NCI-H1930 (cell line): ENCODE data around the gene HDAC4.

Experiments used
- DNase-seq, 2 experiments: peaks; one replicate each; lab custom pipeline; 2025; lab: John Stamatoyannopoulos, UW

The HDAC4 gene

DNA sequence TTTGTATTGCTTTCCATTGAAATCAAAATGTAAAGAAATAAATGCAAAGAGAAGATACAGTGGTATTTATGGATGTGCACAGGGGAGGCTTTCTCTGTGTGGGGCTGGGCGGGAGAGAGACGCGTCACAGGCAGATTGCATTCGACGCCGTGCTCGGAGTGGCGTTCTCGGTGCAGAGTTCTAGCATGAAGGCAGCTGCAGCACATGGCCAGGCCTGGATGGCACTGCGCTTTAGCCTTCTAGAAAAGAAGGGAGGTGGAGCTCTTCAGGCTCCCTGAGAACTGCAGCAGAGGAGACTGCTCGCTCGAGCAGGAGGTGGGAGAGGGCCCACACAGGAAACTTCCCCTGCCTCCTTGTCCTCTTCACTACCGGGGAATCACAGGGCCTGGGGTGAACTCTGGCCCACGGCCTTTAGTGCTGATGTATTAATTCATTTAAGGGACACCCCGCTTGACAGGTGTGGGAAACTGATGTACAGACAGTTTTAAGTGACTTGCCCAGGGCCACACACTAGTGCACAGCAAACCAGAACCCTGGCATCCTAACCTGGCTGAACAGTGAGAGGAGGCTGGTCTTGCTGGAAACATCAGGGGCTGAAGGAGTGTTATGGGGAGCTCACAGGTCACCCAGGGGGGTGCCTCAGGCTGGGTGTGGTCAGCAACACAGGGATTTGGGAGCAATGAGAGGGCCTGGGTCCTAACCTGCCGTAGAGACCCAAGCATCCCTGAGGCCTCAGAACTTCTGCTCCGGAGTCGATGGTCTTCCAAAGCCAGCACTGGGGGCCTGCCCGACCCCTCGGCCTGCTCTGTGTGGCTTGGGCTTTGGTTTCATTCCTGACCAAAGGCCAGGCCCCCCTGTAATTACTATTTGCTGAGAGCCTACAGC, 199.9 kb downstream of the HDAC4 start:
- DNase-seq: no peak

DNA sequence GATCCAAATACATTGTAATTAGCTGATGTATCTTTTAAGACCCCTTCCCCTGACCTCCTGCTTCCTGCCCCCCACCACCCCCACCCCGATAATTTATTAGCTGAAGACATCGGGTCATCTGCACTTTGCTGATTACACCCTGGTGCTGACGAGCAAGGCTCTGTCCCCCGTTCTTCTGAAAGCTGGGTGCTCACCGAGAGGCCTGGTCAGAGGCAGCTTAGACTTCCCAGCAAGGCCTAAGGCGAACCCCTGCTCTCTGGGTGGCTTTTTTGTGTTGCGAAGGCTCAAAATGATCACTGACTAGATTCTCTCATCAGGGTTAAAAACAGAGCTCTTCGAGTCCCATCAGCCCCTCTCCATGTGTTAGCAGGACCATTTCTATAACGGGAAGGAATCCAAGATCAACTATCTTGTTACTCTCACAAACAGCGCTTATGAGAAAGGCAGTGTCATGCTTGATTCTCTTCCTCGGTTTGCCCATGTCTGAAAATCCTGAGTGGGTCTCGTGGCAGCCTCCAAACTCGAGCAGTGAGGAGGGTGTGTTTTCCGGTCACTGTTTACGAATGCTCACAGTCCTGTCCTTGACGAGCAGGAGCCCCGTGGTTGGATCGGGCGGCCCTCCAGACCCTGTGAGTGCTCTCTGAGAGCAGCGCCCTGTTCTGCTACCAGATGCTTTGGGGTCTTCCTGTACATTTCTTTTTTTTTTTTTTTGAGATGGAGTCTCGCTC, 201.6 kb downstream of the HDAC4 start:
- DNase-seq: no peak

DNA sequence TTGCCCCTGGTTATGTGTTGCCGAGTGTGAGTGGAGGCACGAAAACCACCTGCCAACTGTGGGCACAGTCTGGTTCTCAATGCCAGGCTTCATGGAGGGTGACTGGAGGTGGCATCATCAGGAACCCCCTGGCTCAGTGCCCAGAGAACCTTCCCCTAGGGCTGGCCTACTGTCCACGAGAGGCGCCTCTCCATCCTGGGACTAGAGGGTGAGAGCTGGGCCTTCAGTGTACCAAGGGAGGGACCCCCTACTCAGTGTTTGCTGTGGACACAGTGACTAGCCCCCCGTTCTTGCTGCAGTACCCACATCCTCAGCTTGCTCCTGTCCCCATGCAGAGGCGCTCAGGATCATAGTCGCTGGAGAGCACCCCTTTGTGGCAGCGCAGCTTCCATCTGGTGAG, 202.6 kb downstream of the HDAC4 start:
- no peak for DNase-seq

DNA sequence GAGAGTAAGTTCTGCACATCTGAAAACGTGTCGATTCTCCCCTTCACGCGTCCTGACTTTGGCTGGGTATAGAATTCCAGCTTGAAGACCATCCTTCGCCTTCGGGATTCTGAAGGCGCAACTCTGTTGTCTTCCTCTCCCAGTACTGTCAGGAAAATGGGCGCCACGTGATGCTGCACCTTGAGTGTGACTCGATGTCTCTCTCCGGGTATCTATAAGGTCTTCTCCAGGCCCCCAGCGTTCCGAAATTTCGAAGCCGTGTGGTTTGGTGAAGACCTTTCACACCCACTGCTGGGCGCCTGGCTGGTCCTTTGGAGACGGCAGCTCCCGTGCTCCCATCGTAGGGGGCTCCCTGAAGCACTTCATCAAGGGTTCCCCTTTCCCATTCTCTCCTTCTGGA, 203.7 kb downstream of the HDAC4 start:
- DNase-seq: no peak

DNA sequence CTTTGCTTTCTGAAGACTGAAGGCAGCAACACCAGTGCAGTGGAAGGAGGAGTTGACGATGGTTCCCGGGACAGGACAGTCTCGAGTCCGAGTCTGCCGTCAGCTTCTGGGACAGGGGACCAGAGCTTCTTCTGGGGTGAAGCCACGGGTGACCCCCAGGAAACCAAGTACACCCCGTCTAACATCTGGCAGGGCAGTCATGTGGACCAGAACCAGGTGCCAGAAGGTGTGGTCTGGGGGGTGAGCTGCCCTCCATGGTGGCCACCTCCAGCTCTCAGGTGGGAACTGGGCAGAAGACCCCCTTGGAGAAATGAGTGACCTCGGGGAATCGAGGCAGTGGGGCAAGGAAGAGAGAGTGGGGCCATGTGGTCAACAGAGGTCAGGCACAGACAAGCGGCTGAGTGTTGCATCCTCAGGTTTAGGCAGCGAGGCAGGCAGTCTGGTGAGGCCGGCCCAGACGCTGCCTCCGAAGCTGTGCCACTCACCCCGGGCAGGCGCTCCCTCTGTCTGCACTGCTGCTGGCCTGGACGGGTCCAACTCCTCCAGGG, 204.3 kb downstream of the HDAC4 start:
- no peak for DNase-seq

DNA sequence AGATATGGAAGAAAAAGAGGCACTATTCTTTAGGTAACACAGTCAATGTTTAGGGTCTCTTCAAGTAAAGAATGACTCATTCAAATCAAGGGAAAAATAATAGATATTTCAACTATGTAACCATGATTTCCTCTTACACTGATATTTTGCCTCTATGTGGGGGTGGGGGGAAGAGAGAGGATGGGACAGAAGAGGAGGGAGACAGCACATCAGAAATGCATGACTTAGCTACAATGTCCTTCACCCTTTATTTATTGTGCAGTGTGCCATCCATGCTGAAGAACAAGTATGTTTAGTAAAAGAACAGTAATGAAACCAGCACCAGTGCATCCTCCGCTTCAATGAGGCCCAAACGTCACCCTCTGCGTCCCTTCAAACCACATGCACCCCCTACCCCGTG, 204.8 kb downstream of the HDAC4 start:
- no peak for DNase-seq

DNA sequence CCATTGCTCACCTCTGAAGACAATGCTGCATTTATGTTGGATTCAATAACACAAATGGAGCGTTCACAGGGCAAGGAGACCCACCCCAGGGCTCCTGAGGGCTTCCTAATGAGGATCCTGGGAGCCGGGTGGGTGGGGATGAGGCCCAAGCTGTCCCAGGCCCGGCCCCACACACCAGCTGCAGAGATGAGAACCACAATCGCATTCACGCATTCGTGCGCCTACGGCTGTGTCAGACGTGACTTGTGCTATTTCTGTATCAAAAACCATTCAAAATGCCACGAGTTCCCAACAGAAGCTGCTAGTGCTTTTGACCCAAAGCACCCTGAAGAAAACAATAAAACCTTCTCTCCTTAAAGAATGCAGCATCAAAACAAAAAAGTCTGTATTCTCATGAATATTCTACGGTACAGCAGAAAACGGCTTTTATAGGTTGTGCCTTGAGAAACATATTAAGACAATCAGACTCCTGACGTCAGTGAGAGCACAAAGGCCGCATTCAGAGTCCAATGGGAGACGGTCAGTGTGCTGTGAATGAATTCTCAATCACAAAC, 205.4 kb downstream of the HDAC4 start:
- DNase-seq: no peak

DNA sequence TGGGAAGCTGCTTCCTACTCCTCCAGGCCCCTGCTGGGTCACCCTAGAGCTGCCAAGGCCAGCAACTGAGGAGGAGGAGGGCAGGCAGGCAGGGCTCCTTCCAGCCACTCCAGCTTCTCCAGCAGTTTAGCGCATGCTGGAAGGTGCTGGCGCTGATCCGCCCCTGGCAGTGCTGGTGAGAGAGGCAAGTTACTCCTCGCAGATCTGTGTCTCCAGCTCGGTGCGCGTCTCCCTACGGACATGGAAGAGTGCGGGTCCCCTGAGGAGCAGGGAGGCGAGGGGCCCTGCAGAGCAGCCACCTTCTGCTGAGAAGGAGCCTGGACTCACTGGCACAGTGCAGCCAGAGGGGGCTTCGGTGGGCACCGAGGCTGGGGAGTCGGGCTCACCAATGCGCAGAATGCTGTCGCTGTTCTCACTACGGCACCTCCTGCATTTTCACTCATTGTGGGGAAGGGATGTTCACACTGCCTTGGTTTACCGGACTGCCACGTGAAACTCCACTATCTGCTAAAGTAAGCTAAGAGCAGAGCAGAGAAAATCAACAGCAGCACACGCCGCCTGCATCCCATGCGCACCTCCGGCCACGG, 206.0 kb downstream of the HDAC4 start:
- no peak for DNase-seq

DNA sequence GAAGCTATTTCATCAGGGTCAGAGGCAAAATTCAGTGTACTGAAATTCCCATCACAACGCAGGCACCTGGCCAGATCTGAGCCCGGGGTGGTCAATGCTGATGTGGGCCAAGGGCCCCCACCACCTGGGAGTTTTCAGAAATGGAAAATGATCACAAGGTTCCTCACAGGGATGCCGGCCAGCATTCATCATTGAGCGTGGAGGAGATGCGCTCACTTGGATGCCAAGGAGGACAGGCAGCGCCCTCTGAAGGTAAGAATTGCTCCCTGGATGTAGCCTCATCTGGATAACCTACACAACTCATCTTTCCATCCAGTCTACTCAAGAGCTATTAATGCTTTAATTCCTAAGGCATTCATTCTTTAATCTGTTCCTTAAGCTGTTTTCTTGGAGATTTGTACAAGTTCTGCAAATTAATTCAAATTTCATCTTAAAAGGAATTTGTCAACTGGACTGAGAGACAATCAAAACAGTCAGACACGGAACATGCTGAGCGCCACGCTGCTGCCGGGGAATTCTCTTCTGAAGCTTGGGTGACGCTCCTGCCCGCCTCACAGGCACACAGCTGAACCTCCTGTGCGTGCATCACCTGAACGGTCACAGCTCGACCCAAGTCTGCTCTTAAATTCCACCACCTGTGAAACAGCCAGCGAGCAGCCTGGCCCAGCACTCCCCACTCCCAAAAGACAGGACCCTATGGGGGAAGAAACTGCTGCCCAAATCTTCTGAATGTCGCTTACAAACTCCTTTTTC, 206.7 kb downstream of the HDAC4 start:
- no peak for DNase-seq

DNA sequence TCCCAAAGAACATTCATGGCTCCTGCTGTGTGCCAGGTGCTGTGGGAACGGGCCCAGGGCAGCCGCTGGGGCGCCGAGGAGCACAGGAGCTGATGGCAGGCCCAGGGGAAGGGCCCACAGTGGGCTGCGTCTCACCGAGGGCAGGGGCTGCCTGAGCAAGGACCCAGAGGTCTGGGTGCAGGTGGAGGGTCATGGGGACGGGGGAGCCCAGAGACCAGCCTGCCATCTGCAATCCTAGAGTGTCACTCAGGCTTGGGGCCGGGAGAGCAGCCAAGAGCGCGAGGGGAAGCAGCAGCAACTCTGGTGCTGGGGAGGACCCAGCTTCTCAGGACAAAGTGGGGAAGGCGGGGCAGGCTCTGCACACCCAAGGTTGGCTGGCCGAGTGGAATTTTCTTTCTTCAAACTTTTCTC, 207.4 kb downstream of the HDAC4 start:
- DNase-seq: no peak

DNA sequence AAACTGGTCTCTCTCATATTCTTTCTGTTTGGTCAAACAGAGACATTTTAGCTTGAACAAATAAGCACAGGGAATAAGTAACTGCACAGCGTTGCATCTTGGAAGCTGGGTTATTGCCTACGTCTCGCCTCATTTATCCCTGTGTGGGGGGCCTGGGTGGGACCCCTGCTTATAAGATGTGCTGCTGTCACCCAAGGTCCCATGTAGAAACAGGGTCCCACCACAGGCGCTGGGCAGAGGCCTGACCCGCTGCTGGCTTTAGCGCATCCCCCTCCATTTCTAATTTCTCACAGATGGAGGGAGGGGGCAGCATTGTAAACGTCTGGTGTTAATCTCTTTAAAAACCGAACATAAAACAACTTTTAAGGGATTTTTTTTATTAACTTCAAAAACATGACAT, 207.8 kb downstream of the HDAC4 start:
- no peak for DNase-seq

DNA sequence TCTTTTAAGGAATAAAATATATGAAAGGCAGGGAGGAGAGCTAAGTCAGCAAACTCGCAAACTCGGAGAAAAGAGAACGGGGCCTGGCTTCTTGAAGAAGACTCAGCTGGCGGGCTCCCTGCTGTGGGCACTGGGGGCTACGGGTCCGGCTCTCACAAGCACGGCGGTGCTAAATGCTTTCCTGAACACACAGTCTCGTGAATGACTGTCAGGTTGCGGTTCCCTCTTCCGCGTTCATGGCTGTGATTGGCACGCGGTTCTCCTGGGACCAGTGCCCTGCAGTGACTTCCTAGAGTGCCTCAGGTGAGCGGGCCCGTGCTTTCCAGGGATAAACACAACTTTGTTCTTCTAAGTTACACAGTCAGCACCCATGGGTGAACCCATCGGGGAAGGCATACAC, 208.4 kb downstream of the HDAC4 start:
- no peak for DNase-seq

DNA sequence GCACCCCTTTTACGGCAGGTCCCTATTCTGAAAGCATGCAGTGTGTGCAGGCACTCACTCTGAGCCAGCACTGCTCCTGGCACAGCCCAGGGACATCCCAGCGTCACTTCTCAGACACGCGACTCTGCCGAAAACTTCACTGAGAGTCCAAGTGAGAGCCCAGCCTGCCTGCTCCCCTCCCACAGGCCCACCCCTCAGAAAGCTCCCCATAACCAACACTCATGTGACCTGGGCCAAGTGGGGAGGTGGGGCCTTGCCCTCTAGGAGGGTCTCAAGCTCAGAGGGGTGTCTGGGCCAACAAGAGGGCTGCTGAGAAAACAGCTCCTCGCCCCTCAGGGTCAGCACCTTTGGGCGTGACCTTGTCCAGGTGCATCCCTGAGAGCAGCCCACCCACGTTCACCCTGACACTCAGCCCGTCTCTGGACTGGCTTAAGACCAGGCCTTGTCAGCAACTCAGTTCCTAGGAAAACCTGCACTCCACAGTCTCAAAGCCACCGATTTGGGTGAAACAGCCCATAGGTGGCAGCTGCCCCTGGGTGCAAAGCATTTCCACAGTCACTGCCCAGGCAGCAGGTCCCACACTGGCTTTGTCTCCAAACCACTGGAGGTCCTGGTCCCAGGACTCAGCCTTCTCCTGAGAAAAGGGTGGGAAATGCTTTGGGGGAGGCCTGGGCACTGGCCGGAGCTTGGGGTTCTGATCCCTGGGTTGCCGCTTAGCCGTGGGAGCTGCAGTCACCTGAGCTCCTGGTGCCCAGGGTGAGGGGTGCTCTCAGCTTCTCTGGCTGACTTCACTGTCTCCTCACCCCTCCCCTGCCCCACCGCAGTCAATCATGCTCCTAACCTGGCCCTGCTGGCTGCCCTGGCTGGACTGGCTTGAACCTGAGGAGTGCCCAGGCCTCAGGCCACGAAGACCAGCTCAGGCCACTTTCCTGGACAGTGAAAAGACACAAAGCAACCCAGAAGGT, 209.6 kb downstream of the HDAC4 start:
- DNase-seq: no peak

DNA sequence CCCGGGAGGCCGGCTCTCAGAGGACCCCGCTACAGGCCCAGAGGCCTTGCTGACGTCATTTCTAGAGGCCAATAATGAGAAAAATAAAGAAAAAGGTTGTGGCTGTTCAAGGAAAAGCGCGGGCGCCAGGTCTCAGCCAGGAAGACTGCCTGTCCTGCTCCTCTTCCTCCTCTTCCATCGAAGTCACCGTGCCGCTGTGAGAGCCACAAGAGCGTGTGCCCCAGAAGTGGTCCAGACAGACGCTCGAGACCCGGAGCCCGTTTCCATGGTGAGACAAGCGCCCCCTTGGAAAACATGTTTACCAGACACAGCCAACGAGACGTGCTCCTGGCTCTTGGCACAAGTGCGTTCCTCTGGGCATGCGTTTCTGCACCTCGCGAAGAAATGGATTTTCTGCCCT, 210.5 kb downstream of the HDAC4 start:
- DNase-seq: no peak

DNA sequence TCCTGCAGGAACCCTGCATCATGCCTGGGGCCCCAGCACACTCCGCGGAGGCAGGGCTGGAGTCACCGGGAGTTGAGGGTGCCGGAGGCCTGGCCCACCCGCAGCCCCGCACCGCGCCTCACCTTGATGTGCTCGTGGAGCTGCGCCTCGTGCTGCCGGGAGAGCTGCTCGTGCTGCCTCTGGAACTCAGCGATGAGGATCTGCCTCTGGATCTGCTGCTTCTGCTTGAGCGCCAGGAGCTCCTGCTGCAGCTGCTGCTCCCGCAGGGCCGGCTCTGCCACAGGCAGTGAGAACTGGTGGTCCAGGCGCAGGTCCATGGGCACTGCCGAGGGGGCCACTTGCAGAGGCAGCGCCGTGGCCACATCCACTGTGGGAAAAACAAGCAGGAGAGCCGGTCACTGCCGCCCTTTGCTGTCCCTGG, 211.1 kb downstream of the HDAC4 start:
- DNase-seq: no peak

DNA sequence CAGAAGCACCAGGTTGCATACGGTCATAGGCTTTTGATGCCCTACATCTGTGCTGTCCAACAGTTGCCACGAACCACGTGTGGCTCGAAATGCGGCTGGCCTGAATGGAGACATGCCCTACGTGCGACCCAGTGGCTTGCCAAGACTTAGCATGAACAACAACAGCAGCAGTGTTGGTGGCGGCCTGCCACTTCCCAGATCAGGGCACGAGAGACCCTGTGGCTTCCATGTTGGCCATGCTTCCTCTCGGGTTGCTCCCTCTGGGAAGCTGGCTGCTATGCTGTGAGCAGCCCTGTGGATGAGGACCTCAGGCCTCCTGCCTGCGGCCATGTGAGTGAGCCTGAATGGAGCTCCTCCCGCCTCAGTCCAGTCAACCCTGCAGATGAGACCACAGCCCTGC, 212.3 kb downstream of the HDAC4 start:
- DNase-seq: no peak

DNA sequence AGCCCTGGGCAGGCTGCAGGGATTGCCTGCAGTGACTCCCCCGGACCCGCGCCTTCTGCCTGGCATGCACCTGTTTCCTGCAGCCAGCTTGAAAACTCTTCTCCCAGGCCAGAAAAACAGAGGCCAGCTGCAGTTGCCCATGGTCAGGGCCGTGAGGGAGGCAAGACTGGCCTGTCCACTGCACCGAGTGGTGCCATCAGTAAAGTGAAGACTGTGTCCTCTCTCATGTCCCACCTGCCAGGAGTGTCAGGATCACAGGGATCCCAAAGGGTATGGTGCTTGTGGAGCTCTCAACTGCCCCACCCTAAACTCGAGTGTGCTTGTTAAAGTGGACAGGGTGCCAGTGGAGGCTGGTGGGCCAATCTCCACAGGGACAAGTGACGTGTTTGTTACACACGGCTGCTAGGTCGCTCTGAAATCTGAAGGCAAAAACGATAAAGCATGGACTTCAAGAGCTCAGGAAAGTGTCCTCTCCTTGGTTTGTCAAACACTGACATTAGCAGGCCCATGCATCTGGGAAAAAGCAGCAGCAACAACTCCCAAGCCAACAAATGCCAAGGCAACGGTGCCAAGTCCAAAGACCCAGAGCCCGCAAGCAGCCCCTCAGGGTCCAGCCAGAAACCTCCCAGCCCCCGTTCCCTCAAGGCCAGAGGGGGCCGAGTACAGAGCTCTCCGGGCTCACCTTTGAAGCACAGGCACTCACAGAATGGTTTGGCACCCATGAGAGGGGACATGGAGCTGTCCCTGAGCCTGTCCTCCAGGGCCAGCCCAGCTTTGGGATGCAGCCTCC, 213.2 kb downstream of the HDAC4 start:
- no peak for DNase-seq

DNA sequence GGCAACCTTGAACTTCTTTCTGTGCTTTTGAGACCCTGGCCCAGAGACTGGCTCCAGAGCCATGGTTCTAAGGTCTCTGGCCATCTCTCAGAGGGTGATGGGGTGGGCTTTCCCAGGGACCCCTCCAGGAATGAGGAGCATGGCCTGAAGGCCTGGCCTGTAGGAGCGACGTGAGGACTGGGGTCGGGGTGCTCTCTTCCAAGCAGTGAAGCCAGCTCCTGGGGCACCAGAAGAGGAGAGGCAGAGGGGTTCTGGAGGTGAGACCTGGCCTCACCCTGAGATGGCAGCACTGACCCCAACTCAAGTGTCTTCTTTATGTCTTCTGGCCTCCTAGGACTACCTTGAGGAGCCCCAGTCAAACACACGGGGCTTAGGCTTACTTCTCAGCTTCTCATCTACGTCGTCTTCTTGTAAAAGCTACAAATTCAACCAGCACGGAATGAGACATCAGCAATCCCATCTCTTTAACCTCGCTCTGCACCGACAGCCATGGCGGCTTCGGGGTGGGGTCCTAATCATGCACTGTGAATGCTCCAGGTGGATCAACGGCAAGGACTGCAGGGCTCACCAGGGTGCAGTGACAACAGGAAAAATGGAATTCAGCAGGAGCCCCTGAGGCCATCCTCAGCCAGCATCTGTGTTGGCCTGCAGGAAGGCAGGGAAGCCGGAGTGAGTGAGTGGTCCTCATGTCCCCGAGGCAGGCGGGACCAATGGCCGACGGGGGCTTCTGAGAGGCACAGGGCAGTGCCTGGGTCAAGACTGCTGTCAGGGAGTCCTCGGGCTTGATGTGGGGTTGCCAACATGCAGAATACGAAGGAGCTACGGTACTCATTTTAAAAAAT, 214.1 kb downstream of the HDAC4 start:
- no peak for DNase-seq
